Gastrocnemius medialis (tissue), 4 donors: ENCODE results near the gene FAM72D. TPM values are rescaled to one million over a fixed set of nuclear protein-coding genes. Genes with fewer than 3 reads are reported as not detected.
A peak's percentile ranks its signal among the peaks of the same experiment; 100 is the strongest.
"Not testable (repeated sequence)": the region's sequence is repeated elsewhere in the genome, so short reads cannot be mapped to it uniquely, and the experiment has no call there.

Experiments
- ATAC-seq, 2 donors: fragments of 150-250 bp; one replicate each; pipeline ENCODE4 v1.9.1; 2016
- DNase-seq, 2 donors: peaks; one replicate each; pipeline ENCODE4 v3.0.0-alpha.2; 2019
- H3K27ac ChIP-seq, 4 donors: fragments of 200-600 bp; sonication (generic); 1 replicate in 1 of 4; 2 replicates in 3 of 4; pipeline ENCODE4 v1.5.1; 2016 to 2018; ENCODE audit warnings: mild to moderate bottlenecking in 2 of 4, moderate library complexity in 1 of 4
- H3K27me3 ChIP-seq, 3 donors: fragments of 200-600 bp; sonication (generic) in 2 of 3; 1 replicate in 1 of 3; 2 replicates in 2 of 3; pipeline versions ENCODE4 v1.5.1 to v1.6.0; 2016 to 2019; ENCODE audit warnings: mild to moderate bottlenecking in 1 of 3, moderate library complexity in 1 of 3
- H3K36me3 ChIP-seq, 2 donors: fragments of 200-600 bp; sonication (generic) in 1 of 2; one replicate each; pipeline ENCODE4 v1.5.1; 2017 to 2018
- H3K4me1 ChIP-seq, 2 donors: fragments of 200-600 bp; sonication (generic) in 1 of 2; one replicate each; pipeline ENCODE4 v1.5.1; 2016 to 2017; ENCODE audit warnings: mild to moderate bottlenecking in 2 of 2
- H3K4me3 ChIP-seq, 4 donors: fragments of 200-600 bp; sonication (generic) in 3 of 4; 1 replicate in 1 of 4; 2 replicates in 3 of 4; pipeline ENCODE4 v1.5.1; 2016 to 2019; ENCODE audit warnings: mild to moderate bottlenecking in 2 of 4
- H3K9me3 ChIP-seq, 3 donors: fragments of 200-600 bp; sonication (generic) in 2 of 3; 1 replicate in 1 of 3; 2 replicates in 2 of 3; pipeline ENCODE4 v1.5.1; 2016 to 2019
- in situ Hi-C, 4 donors: fragments of 200-750 bp; cut with MboI; loops; one replicate each; pipeline versions ENCODE4 v1.15.0 to v1.8.0; 2017; ENCODE audit warnings: low sequenced_read_pairs in 4 of 4
- intact Hi-C: fragments of 100-400 bp; cut with DNase I; formaldehyde crosslinking; loops from one replicate; pipeline ENCODE4 v1.15.1; 2023; ENCODE audit warnings: low total_unique reads
- total RNA-seq, 4 donors: library from RNA; depleted of rRNA; stranded (reverse); fragments of >200 nt; gene quantifications; one replicate each; pipeline versions ENCODE4 v1.1.0 to v1.2.3, GENCODE V29; 2016

Gene FAM72D
- total RNA-seq, 4 donors from 2014 or later, result not detected

- in situ Hi-C loops, H3K4me1 ChIP-seq, DNase-seq, intact Hi-C loops, H3K36me3 ChIP-seq, ATAC-seq, H3K27ac ChIP-seq, H3K9me3 ChIP-seq, H3K4me3 ChIP-seq, H3K27me3 ChIP-seq: not testable (repeated sequence)
Observed at GRCh38 chr1:145101725-145102124, 6.0 kb downstream of the FAM72D start.

- ATAC-seq, DNase-seq, H3K9me3 ChIP-seq, H3K27me3 ChIP-seq, H3K27ac ChIP-seq, H3K4me3 ChIP-seq, H3K36me3 ChIP-seq, in situ Hi-C loops, H3K4me1 ChIP-seq, intact Hi-C loops: not testable (repeated sequence)
Observed at GRCh38 chr1:145103294-145103693, 7.5 kb downstream of the FAM72D start.

- H3K9me3 ChIP-seq, ATAC-seq, in situ Hi-C loops, H3K36me3 ChIP-seq, intact Hi-C loops, DNase-seq, H3K27me3 ChIP-seq, H3K4me1 ChIP-seq, H3K27ac ChIP-seq, H3K4me3 ChIP-seq: not testable (repeated sequence)
Observed at GRCh38 chr1:145111674-145112073, 15.9 kb downstream of the FAM72D start.

- in situ Hi-C loops, result not testable (repeated sequence)
Observed at GRCh38 chr1:145112703-145113102, 16.9 kb downstream of the FAM72D start.

GRCh38 chr1:145114560-145115057, 18.8 kb downstream of the FAM72D start:
- intact Hi-C loops, H3K36me3 ChIP-seq, DNase-seq, H3K4me1 ChIP-seq, H3K27me3 ChIP-seq, H3K27ac ChIP-seq, in situ Hi-C loops, H3K9me3 ChIP-seq, ATAC-seq, H3K4me3 ChIP-seq: not testable (repeated sequence)

More at GRCh38 chr1:145112703-145113102, 16.9 kb downstream of the FAM72D start:
- H3K4me1 ChIP-seq, ATAC-seq, H3K36me3 ChIP-seq, H3K27ac ChIP-seq, H3K4me3 ChIP-seq, intact Hi-C loops, H3K9me3 ChIP-seq, H3K27me3 ChIP-seq, DNase-seq: not testable (repeated sequence)

GRCh38 chr1:145115587-145116493, 20.1 kb downstream of the FAM72D start:
- H3K27ac ChIP-seq, intact Hi-C loops, H3K4me3 ChIP-seq, H3K9me3 ChIP-seq, H3K36me3 ChIP-seq, ATAC-seq, DNase-seq, H3K27me3 ChIP-seq, in situ Hi-C loops, H3K4me1 ChIP-seq: not testable (repeated sequence)

GRCh38 chr1:145119842-145120241, 24.1 kb downstream of the FAM72D start:
- H3K9me3 ChIP-seq, H3K4me1 ChIP-seq, H3K27me3 ChIP-seq, intact Hi-C loops, DNase-seq, in situ Hi-C loops, H3K4me3 ChIP-seq, H3K36me3 ChIP-seq, H3K27ac ChIP-seq, ATAC-seq: not testable (repeated sequence)

GRCh38 chr1:145122344-145123061, 26.7 kb downstream of the FAM72D start:
- H3K4me1 ChIP-seq, H3K27me3 ChIP-seq, H3K9me3 ChIP-seq, intact Hi-C loops, H3K27ac ChIP-seq, H3K36me3 ChIP-seq, in situ Hi-C loops, H3K4me3 ChIP-seq, DNase-seq: not testable (repeated sequence)
- peak; percentile 47 to 60 for ATAC-seq

GRCh38 chr1:145123062-145123395, 27.3 kb downstream of the FAM72D start:
- H3K27me3 ChIP-seq, H3K4me1 ChIP-seq, DNase-seq, in situ Hi-C loops, H3K36me3 ChIP-seq, H3K4me3 ChIP-seq, intact Hi-C loops, H3K9me3 ChIP-seq, H3K27ac ChIP-seq: not testable (repeated sequence)
- ATAC-seq, result peak in 1 of 2 donors; percentile 24

GRCh38 chr1:145123992-145124641, 28.3 kb downstream of the FAM72D start:
- H3K36me3 ChIP-seq, H3K4me3 ChIP-seq, H3K27ac ChIP-seq, H3K9me3 ChIP-seq, H3K27me3 ChIP-seq, in situ Hi-C loops, intact Hi-C loops, DNase-seq, H3K4me1 ChIP-seq: not testable (repeated sequence)
- ATAC-seq, result peak in 1 of 2 donors; percentile 65

- H3K9me3 ChIP-seq, DNase-seq, H3K27me3 ChIP-seq, ATAC-seq, H3K4me3 ChIP-seq, H3K27ac ChIP-seq, intact Hi-C loops, H3K36me3 ChIP-seq, in situ Hi-C loops, H3K4me1 ChIP-seq: not testable (repeated sequence)
Observed at GRCh38 chr1:145125112-145125511, 29.3 kb downstream of the FAM72D start.
